VCaP (cell line): ENCODE results near the gene VPS39.
A peak's percentile ranks its signal among the peaks of the same experiment; 100 is the strongest.

Source experiments
- H3K27ac ChIP-seq: fragments of 450-650 bp; 2 replicates; pipeline ENCODE4 v1.5.1; 2017
- CTCF ChIP-seq: fragments of 450-650 bp; conservative IDR thresholded peaks from 2 replicates; pipeline ENCODE4 v1.5.1; 2017; ENCODE audit warnings: mild to moderate bottlenecking, moderate library complexity

VPS39 gene

GRCh38 chr15:42207674-42208579 lies at the start of gene VPS39:
Gene VPS39, minus strand, starts transcription at chr15:42208304. Its CDS starts 151 bp downstream, at chr15:42208153.
- no peak for TF ChIP-seq CTCF
- peak within 1 kb of the TSS; percentile 80 for H3K27ac ChIP-seq

- no peak for TF ChIP-seq CTCF
- H3K27ac ChIP-seq, result no peak overlapping the region
Observed at GRCh38 chr15:42253300-42253699, 45.2 kb upstream of the VPS39 start.

- no peak overlapping the region for H3K27ac ChIP-seq
- no peak for TF ChIP-seq CTCF
Observed at GRCh38 chr15:42240823-42241222, 32.7 kb upstream of the VPS39 start.

GRCh38 chr15:42239528-42240182 lies 31.6 kb upstream of the VPS39 start:
- no peak overlapping the region for H3K27ac ChIP-seq
- no peak for TF ChIP-seq CTCF

- no peak overlapping the region; the same call in 1 of the 2 replicates for H3K27ac ChIP-seq
- no peak for TF ChIP-seq CTCF
Observed at GRCh38 chr15:42233107-42233506, 25.0 kb upstream of the VPS39 start.

GRCh38 chr15:42232606-42233005 lies 24.5 kb upstream of the VPS39 start:
- no peak overlapping the region for H3K27ac ChIP-seq
- TF ChIP-seq CTCF, result no peak

GRCh38 chr15:42231088-42231487 lies 23.0 kb upstream of the VPS39 start:
- H3K27ac ChIP-seq, result peak overlapping the region; percentile 74; the same call in 1 of the 2 replicates
- TF ChIP-seq CTCF, result no peak

GRCh38 chr15:42228981-42229380 lies 20.9 kb upstream of the VPS39 start:
- peak overlapping the region; percentile 74 for H3K27ac ChIP-seq
